Activated naive CD8-positive, alpha-beta T cell treated with anti-CD3 and anti-CD28 coated beads for 36 hours (primary cell): Measurements from ENCODE around the gene DDR1. TPM values are rescaled to one million over a fixed set of nuclear protein-coding genes. Genes with fewer than 3 reads are reported as not detected.
"Not testable (repeated sequence)": the region's sequence is repeated elsewhere in the genome, so short reads cannot be mapped to it uniquely, and the experiment has no call there.

ENCODE experiments used
- DNase-seq: peaks from one replicate; pipeline ENCODE4 v3.0.0; 2021
- H3K27ac Mint-ChIP-seq: one replicate; pipeline ENCODE4 v1.8.0; 2022; ENCODE audit warnings: mild to moderate bottlenecking, moderate library complexity, mixed read lengths
- H3K27me3 Mint-ChIP-seq: one replicate; pipeline ENCODE4 v1.8.0; 2022; ENCODE audit warnings: mild to moderate bottlenecking, mixed read lengths
- H3K36me3 Mint-ChIP-seq: one replicate; pipeline ENCODE4 v1.8.0; 2021; ENCODE audit warnings: mild to moderate bottlenecking, mixed read lengths
- H3K4me1 Mint-ChIP-seq: one replicate; pipeline ENCODE4 v1.8.0; 2021; ENCODE audit warnings: mixed read lengths
- H3K4me3 Mint-ChIP-seq: one replicate; pipeline ENCODE4 v1.8.0; 2022; ENCODE audit warnings: mild to moderate bottlenecking, moderate library complexity, mixed read lengths
- H3K9me3 Mint-ChIP-seq: one replicate; pipeline ENCODE4 v1.8.0; 2022; ENCODE audit warnings: mixed read lengths
- total RNA-seq, 2 experiments: library from RNA; stranded (reverse); gene quantifications; one replicate each; pipeline ENCODE4 v1.2.3, GENCODE V29; 2021

The DDR1 gene
- total RNA-seq, 2 experiments from 2014 or later, result 12.0 to 13.7 TPM

DNA sequence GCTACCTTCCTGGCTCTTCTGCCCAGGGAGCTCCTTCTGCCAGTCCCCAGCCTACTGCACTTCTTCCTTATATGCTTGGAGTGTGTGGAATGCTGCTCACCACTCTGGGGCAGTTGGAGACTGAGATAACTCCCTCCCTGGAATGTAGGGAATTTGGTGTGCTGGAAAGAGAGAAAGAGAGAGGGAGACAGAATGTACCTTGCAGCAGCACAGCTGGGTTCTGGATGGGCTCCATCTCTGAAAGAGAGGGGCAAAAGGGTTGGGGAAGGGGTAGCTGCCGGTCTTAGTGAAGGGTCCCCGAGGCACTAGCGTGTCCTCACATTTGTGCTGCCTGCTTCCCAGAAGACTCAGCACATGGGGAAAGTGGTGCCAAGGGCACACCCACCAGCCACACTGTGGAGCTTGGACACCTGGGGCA lies 40.2 kb upstream of the DDR1 start:
- Mint-ChIP-seq H3K4me3 (no peak overlapping the region), H3K27me3 (no peaks in the 10 kb centered on the region), H3K4me1 (peaks cover 19% of the 10 kb centered on the region), H3K27ac (no peak overlapping the region), H3K9me3 (no peaks in the 10 kb centered on the region), H3K36me3 (no peaks in the 10 kb centered on the region)
- no peak for DNase-seq

DNA sequence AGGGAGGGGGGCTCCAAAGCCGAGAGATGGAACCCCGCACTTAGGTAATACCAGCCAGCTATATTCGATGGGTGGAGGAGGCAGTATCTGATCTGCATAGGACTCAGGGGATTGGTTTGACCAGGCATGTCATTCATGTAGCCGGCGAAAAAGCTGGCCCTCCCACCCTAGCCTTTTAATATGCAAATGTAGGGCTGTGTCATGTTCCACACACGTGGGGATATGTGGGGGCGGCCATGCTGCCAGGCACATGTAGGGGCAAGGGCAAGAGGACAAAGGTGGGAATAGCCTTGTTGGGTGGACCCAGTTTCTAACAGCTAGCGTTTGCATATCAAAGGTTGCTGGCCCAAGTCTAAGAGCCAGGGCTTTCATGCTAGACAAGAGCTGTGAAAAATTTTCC lies 39.1 kb upstream of the DDR1 start:
- Mint-ChIP-seq H3K36me3 (no peaks in the 10 kb centered on the region), H3K4me1 (peaks cover 19% of the 10 kb centered on the region), H3K4me3 (no peak overlapping the region), H3K27ac (no peak overlapping the region), H3K27me3 (no peaks in the 10 kb centered on the region), H3K9me3 (no peaks in the 10 kb centered on the region)
- no peak for DNase-seq

DNA sequence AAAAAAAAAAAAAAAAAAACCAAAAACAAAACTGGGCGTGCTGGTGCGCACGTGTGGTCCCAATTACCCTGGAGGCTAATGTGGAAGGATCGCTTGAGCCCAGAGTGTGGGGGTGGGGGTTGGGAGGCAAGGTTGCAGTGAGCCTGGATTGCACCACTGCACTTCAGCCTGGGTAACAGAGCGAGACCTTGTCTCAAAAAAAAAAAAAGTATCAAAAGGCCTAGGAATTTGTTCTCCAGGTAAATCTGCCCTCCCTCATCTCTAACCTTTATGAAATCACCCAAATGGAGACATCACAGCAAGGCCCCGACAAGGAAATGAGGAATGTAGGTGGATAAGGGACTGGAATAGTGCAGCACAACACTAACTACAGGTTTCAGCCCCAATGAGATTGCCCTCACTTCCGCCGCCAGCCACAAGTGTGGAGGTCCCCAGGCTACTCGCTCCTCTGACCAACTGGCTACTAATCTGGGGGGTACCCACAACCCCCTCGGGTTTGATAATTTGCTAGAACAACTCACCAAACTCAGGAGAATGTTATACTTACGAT lies 36.8 kb upstream of the DDR1 start:
- no peak overlapping the region for H3K4me3 Mint-ChIP-seq
- H3K36me3 Mint-ChIP-seq, result peaks cover under 1% of the 10 kb centered on the region
- H3K4me1 Mint-ChIP-seq, result peaks cover 17% of the 10 kb centered on the region
- H3K27ac Mint-ChIP-seq, result no peak overlapping the region
- H3K9me3 Mint-ChIP-seq, result peaks cover 19% of the 10 kb centered on the region
- no peak for DNase-seq
- H3K27me3 Mint-ChIP-seq, result no peaks in the 10 kb centered on the region

DNA sequence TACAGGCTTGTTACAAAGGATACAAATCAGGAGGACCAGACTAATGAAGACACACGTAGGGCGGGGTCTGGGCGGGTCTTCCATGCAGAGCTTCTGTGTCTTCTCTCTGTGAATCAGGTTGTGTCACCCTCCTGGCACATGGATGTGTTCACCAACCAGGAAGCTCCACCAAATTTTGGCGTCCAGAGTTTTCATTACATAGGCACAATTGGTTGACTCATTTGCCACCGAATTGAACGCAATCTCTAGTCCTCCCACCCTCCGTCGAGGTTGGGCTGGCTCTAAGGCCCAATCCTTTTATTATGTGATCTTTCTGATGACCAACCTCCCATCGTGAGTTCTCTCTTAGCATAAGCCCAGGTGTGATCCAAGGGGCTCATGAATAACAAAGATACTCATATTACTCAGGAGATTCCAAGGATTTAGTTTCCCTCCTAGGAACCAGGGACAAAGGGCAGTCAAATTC lies 36.3 kb upstream of the DDR1 start:
- Mint-ChIP-seq H3K27ac (no peak overlapping the region), H3K36me3 (peaks cover 2% of the 10 kb centered on the region), H3K4me1 (peaks cover 13% of the 10 kb centered on the region), H3K27me3 (no peaks in the 10 kb centered on the region), H3K4me3 (no peak overlapping the region), H3K9me3 (peaks cover 21% of the 10 kb centered on the region)
- DNase-seq, result no peak

DNA sequence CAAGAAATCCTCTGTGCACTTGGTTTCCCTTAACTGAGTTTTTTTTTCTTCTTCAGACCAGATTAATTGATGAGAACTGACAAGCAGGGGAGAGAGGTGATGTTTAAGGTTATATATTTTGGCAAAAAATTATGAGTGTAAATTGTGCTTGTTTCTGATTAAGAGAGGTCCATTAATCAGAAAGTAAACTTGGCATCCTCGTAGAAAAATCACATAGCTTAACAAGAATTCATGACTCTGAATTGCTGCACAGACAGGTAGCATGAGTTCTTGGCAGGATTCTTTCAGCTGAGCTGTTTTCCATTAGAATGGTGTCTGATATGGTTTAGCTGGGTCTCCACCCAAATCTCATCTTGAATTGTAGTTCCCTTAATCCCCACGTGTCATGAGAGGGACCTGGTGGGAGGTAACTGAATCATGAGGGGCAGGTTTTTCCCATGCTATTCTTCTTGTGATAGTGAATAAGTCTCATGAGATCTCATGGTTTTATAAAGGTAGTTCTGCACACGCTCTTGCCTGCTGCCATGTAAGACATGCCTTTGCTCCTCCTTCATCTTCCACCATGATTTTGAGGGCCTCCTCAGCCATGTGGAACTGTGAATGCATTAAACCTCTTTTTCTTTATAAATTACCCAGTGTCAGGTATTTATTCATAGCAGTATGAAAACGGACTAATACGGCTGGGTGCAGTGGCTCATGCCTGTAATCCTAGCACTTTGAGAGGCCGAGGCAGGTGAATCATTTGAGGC lies 34.2 kb upstream of the DDR1 start:
- peaks cover 2% of the 10 kb centered on the region for H3K36me3 Mint-ChIP-seq
- no peak for DNase-seq

GRCh38 chr6:30852459-30852858 lies 31.9 kb upstream of the DDR1 start:
- not testable (repeated sequence) for H3K36me3 Mint-ChIP-seq, H3K4me1 Mint-ChIP-seq, H3K27ac Mint-ChIP-seq, H3K27me3 Mint-ChIP-seq, DNase-seq, H3K4me3 Mint-ChIP-seq
- H3K9me3 Mint-ChIP-seq, result peaks cover 21% of the 10 kb centered on the region

More for the DNA sequence above, 34.2 kb upstream of the DDR1 start:
- H3K4me1 Mint-ChIP-seq, result peaks cover 1% of the 10 kb centered on the region
- peaks cover 21% of the 10 kb centered on the region for H3K9me3 Mint-ChIP-seq
- H3K27ac Mint-ChIP-seq, result no peak overlapping the region
- no peaks in the 10 kb centered on the region for H3K27me3 Mint-ChIP-seq
- H3K4me3 Mint-ChIP-seq, result no peak overlapping the region

- no peak overlapping the region for H3K4me3 Mint-ChIP-seq
- H3K27me3 Mint-ChIP-seq, result peaks cover 4% of the 10 kb centered on the region
- no peaks in the 10 kb centered on the region for H3K4me1 Mint-ChIP-seq
- H3K9me3 Mint-ChIP-seq, result peaks cover 31% of the 10 kb centered on the region
- no peak overlapping the region for H3K27ac Mint-ChIP-seq
- H3K36me3 Mint-ChIP-seq, result peaks cover 8% of the 10 kb centered on the region
- DNase-seq, result no peak
These were observed 29.9 kb upstream of the DDR1 start for GRCh38 chr6:30854285-30855040.

- H3K4me3 Mint-ChIP-seq, result no peak overlapping the region
- H3K36me3 Mint-ChIP-seq, result peaks cover 12% of the 10 kb centered on the region
- no peak for DNase-seq
- peaks cover 32% of the 10 kb centered on the region for H3K9me3 Mint-ChIP-seq
- no peak overlapping the region for H3K27ac Mint-ChIP-seq
- no peaks in the 10 kb centered on the region for H3K4me1 Mint-ChIP-seq
- peaks cover 4% of the 10 kb centered on the region for H3K27me3 Mint-ChIP-seq
These were observed 28.8 kb upstream of the DDR1 start for GRCh38 chr6:30855429-30856075.

- H3K4me1 Mint-ChIP-seq, result peaks cover 4% of the 10 kb centered on the region
- H3K36me3 Mint-ChIP-seq, result peaks cover 17% of the 10 kb centered on the region
- H3K9me3 Mint-ChIP-seq, result peaks cover 34% of the 10 kb centered on the region
- no peak overlapping the region for H3K27ac Mint-ChIP-seq
- H3K4me3 Mint-ChIP-seq, result no peak overlapping the region
- peaks cover 4% of the 10 kb centered on the region for H3K27me3 Mint-ChIP-seq
- no peak for DNase-seq
These were observed 27.2 kb upstream of the DDR1 start for GRCh38 chr6:30857112-30857511.

DNA sequence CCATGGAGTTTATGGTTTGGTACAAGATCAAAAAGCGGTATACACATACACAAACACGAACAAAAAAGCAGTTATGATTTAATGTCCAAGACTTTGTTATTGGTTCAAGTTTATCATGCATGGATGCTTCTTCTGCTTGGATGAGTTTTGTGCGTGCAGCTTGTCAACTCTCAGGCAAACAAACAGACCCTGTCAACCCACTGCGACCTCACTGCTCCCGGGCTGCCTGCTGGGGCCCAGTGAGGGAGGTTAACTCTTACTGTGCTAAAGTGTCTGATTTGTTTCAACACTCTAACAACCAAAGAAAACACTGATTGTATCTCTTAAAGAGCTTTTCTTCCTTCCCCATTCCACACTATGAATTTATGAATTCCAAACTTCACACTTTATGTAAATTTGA lies 26.8 kb upstream of the DDR1 start:
- Mint-ChIP-seq H3K27me3 (peaks cover 4% of the 10 kb centered on the region), H3K4me1 (peaks cover 4% of the 10 kb centered on the region), H3K4me3 (no peak overlapping the region), H3K36me3 (peaks cover 16% of the 10 kb centered on the region), H3K9me3 (peaks cover 29% of the 10 kb centered on the region), H3K27ac (no peak overlapping the region)
- no peak for DNase-seq

GRCh38 chr6:30859726-30860125 lies 24.6 kb upstream of the DDR1 start:
- Mint-ChIP-seq H3K36me3 (peaks cover 15% of the 10 kb centered on the region), H3K9me3 (peaks cover 27% of the 10 kb centered on the region)
- not testable (repeated sequence) for H3K27me3 Mint-ChIP-seq, DNase-seq, H3K4me1 Mint-ChIP-seq, H3K27ac Mint-ChIP-seq, H3K4me3 Mint-ChIP-seq

GRCh38 chr6:30861257-30862048 lies 22.9 kb upstream of the DDR1 start:
- Mint-ChIP-seq H3K4me1 (peaks cover 6% of the 10 kb centered on the region), H3K27me3 (peaks cover 2% of the 10 kb centered on the region), H3K36me3 (peaks cover 15% of the 10 kb centered on the region), H3K4me3 (no peak overlapping the region), H3K27ac (no peak overlapping the region), H3K9me3 (peaks cover 27% of the 10 kb centered on the region)
- DNase-seq, result no peak

GRCh38 chr6:30862156-30862875 lies 22.0 kb upstream of the DDR1 start:
- no peak for DNase-seq
- H3K27me3 Mint-ChIP-seq, result no peaks in the 10 kb centered on the region
- no peak overlapping the region for H3K4me3 Mint-ChIP-seq
- peaks cover 15% of the 10 kb centered on the region for H3K36me3 Mint-ChIP-seq
- peaks cover 6% of the 10 kb centered on the region for H3K4me1 Mint-ChIP-seq
- H3K9me3 Mint-ChIP-seq, result peaks cover 27% of the 10 kb centered on the region
- H3K27ac Mint-ChIP-seq, result no peak overlapping the region

GRCh38 chr6:30864325-30864724 lies 20.0 kb upstream of the DDR1 start:
- Mint-ChIP-seq H3K27ac (no peak overlapping the region), H3K36me3 (peaks cover 16% of the 10 kb centered on the region), H3K4me3 (no peak overlapping the region), H3K4me1 (peaks cover 6% of the 10 kb centered on the region), H3K9me3 (peaks cover 26% of the 10 kb centered on the region), H3K27me3 (no peaks in the 10 kb centered on the region)
- no peak for DNase-seq
